RWPE2 (cell line): ENCODE results near the gene MSMP.

Experiments
- ATAC-seq: fragments of 200-7000 bp; cut with Tn5 transposase; 3 replicates; pipeline ENCODE4 v1.9.1; 2021; ENCODE audit warnings: low read depth
- DNase-seq: peaks from one replicate; pipeline ENCODE4 v3.0.0-alpha.2; 2020; ENCODE audit warnings: low spot score
- H3K27ac ChIP-seq: fragments of 450-650 bp; 2 replicates; pipeline ENCODE4 v1.5.1; 2017; ENCODE audit warnings: mild to moderate bottlenecking; ENCODE audit not compliant: poor library complexity, severe bottlenecking
- H3K27me3 ChIP-seq: fragments of 250-450 bp; sonication (Bioruptor Pico); 2 replicates; pipeline ENCODE4 v1.5.1; 2021; ENCODE audit warnings: mild to moderate bottlenecking, moderate library complexity; ENCODE audit not compliant: insufficient read depth, poor library complexity, severe bottlenecking
- H3K36me3 ChIP-seq: fragments of 250-450 bp; sonication (Bioruptor Pico); 2 replicates; pipeline ENCODE4 v1.5.1; 2020; ENCODE audit warnings: low read depth, mild to moderate bottlenecking, moderate library complexity
- H3K4me1 ChIP-seq: fragments of 250-450 bp; sonication (Bioruptor Pico); 2 replicates; pipeline ENCODE4 v1.5.1; 2021; ENCODE audit warnings: mild to moderate bottlenecking, moderate library complexity; ENCODE audit not compliant: insufficient read depth, poor library complexity, severe bottlenecking
- H3K4me3 ChIP-seq: fragments of 250-450 bp; sonication (Bioruptor Pico); 2 replicates; pipeline ENCODE4 v1.5.1; 2021; ENCODE audit warnings: mild to moderate bottlenecking, moderate library complexity; ENCODE audit not compliant: severe bottlenecking
- H3K9me3 ChIP-seq: fragments of 250-450 bp; sonication (Bioruptor Pico); 2 replicates; pipeline ENCODE4 v1.5.1; 2021; ENCODE audit warnings: mild to moderate bottlenecking, moderate library complexity; ENCODE audit not compliant: severe bottlenecking
- CTCF ChIP-seq: fragments of 450-650 bp; IDR thresholded peaks from one replicate; pipeline ENCODE4 v1.5.1; 2017; ENCODE audit warnings: mild to moderate bottlenecking, moderate library complexity; ENCODE audit not compliant: poor library complexity, severe bottlenecking

The MSMP gene

GRCh38 chr9:35754264-35754663 lies at the start of gene MSMP:
Gene MSMP, minus strand, starts transcription at chr9:35754276. Its CDS starts 147 bp downstream, at chr9:35754129.
- DNase-seq (no peak), ATAC-seq (no peak)
- Histone ChIP-seq H3K4me3 (no peak within 1 kb of the TSS), H3K9me3 (no peaks in the 10 kb centered on the region), H3K27me3 (no peaks in the 10 kb centered on the region), H3K27ac (no peak within 1 kb of the TSS), H3K36me3 (peaks cover 33% of the 10 kb centered on the region), H3K4me1 (peaks cover 12% of the 10 kb centered on the region)
- no peak for TF ChIP-seq CTCF

- H3K4me1 ChIP-seq: peaks cover 8% of the 10 kb centered on the region
- no peaks in the 10 kb centered on the region for H3K36me3 ChIP-seq
- H3K27me3 ChIP-seq: no peaks in the 10 kb centered on the region
- no peaks in the 10 kb centered on the region for H3K9me3 ChIP-seq
- DNase-seq: no peak
- no peak for TF ChIP-seq CTCF
- no peak overlapping the region for H3K4me3 ChIP-seq
- ATAC-seq: no peak
- H3K27ac ChIP-seq: no peak overlapping the region
Observed at GRCh38 chr9:35801328-35802128, 47.5 kb upstream of the MSMP start.

GRCh38 chr9:35800530-35800929 lies 46.5 kb upstream of the MSMP start:
- no peak for TF ChIP-seq CTCF
- no peaks in the 10 kb centered on the region for H3K27me3 ChIP-seq
- no peak for ATAC-seq
- no peak overlapping the region for H3K27ac ChIP-seq
- H3K4me3 ChIP-seq: no peak overlapping the region
- DNase-seq: no peak
- H3K9me3 ChIP-seq: no peaks in the 10 kb centered on the region
- peaks cover 11% of the 10 kb centered on the region for H3K4me1 ChIP-seq
- no peaks in the 10 kb centered on the region for H3K36me3 ChIP-seq

- peak; percentile 83 for ATAC-seq
- no peak overlapping the region for H3K4me3 ChIP-seq
- peak; percentile 6 for DNase-seq
- no peaks in the 10 kb centered on the region for H3K9me3 ChIP-seq
- H3K4me1 ChIP-seq: peaks cover 12% of the 10 kb centered on the region
- TF ChIP-seq CTCF: no peak
- H3K27ac ChIP-seq: peak overlapping the region; percentile 47
- no peaks in the 10 kb centered on the region for H3K27me3 ChIP-seq
- no peaks in the 10 kb centered on the region for H3K36me3 ChIP-seq
Observed at GRCh38 chr9:35798658-35799374, 44.7 kb upstream of the MSMP start.
